ENCODE data around the gene ZNF212.
"Not testable (repeated sequence)": the region's sequence is repeated elsewhere in the genome, so short reads cannot be mapped to it uniquely, and the experiment has no call there.

ZNF212 gene

GRCh38 chr7:149225656-149226055 is 13.8 kb upstream of the ZNF212 start:
- no peak for TF ChIP-seq KLF17 (tag by site-specific recombination; IDR thresholded peaks at IDR 0.05)
- TF ChIP-seq PRDM1 (tag by site-specific recombination; IDR thresholded peaks at IDR 0.05) = no peak
- TF ChIP-seq ZNF518A (tag by site-specific recombination; conservative IDR thresholded peaks at IDR 0.05; ENCODE audit: low read depth) = no peak
- TF ChIP-seq ZNF544 (tag by site-specific recombination; IDR thresholded peaks at IDR 0.05) = no peak
- TF ChIP-seq ZBTB17 (tag by site-specific recombination; IDR thresholded peaks at IDR 0.05) = no peak
- TF ChIP-seq, protein P1, sequence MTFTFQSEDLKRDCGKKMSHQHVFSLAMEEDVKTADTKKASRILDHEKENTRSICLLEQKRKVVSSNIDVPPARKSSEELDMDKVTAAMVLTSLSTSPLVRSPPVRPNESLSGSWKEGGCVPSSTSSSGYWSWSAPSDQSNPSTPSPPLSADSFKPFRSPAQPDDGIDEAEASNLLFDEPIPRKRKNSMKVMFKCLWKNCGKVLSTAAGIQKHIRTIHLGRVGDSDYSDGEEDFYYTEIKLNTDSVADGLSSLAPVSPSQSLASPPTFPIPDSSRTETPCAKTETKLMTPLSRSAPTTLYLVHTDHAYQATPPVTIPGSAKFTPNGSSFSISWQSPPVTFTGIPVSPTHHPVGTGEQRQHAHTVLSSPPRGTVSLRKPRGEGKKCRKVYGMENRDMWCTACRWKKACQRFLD (tag by site-specific recombination; IDR thresholded peaks at IDR 0.05) = no peak
- Histone ChIP-seq H3K4me3 (ENCODE audit: low read depth, low read length) (no peak overlapping the region), H3K9me3 (ENCODE audit: control insufficient read depth, insufficient read depth, low read depth, low read length) (no peaks in the 10 kb centered on the region), H3K27ac (ENCODE audit: extremely low read depth, low read depth, low read length) (no peak overlapping the region), H3K4me1 (ENCODE audit: control insufficient read depth, insufficient read depth, low read length) (no peaks in the 10 kb centered on the region), H3K36me3 (ENCODE audit: control insufficient read depth in 2 of 2, insufficient read depth in 1 of 2, low read length in 2 of 2) (peaks cover 10 to 44% of the 10 kb centered on the region in 2 experiments; a peak in 2 of 3 replicates)
- POLR2A ChIA-PET = no interaction called here
- CTCF ChIA-PET = no interaction called here

GRCh38 chr7:149226366-149226765 is 13.1 kb upstream of the ZNF212 start:
- POLR2A ChIA-PET; H3K4me3 ChIP-seq (ENCODE audit: low read depth, low read length); CTCF ChIA-PET; H3K27ac ChIP-seq (ENCODE audit: extremely low read depth, low read depth, low read length); H3K4me1 ChIP-seq (ENCODE audit: control insufficient read depth, insufficient read depth, low read length); H3K9me3 ChIP-seq (ENCODE audit: control insufficient read depth, insufficient read depth, low read depth, low read length): not testable (repeated sequence)
- H3K36me3 ChIP-seq (ENCODE audit: control insufficient read depth in 2 of 2, insufficient read depth in 1 of 2, low read length in 2 of 2) = peaks cover 6 to 37% of the 10 kb centered on the region in 2 experiments; a peak in 2 of 3 replicates

DNA sequence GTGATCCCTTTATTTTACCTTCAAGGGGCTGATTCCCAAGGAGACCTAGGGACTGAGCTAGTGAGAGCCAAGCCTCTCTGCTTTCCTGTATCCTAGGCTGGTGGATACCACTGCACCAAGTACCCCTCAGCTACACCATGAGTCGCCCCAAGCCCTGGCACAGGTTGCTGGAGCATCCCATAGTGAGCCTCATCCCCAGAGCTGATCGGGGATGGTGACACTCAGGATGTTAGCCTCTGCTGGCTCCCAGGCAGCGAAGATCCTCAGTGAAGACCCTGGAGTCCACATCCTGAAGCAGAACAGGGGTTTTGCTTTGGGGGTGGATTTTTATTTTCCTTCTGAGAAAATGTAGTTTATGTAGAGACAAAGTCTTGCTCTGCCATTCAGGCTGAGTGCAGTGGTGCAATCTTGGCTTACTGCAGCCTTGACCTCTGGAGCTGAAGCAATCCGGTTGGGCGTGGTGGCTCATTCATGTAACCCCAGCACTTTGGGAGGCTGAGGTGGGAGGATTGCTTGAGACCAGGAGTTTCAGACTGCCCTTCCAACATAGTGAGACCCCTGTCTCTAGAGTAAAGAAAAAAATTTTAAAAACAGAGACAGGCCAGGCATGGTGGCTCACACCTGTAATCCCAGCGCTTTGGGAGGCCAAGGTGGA is 12.5 kb upstream of the ZNF212 start:
- peaks cover 6 to 32% of the 10 kb centered on the region in 2 experiments; a peak in 2 of 3 replicates for H3K36me3 ChIP-seq (ENCODE audit: control insufficient read depth in 2 of 2, insufficient read depth in 1 of 2, low read length in 2 of 2)
- ChIA-PET POLR2A (interaction anchor here (1.8 kb wide), 1 partner anchor 10 kb away, joined by 5 read pairs; no protein-coding TSS in a partner anchor), CTCF (no interaction called here)
- TF ChIP-seq YY1 (tag by site-specific recombination; IDR thresholded peaks at IDR 0.05) (no peak), PRDM10 (tag by site-specific recombination; IDR thresholded peaks at IDR 0.05) (peak; percentile 45; the same call in 1 of the 2 replicates)
- H3K4me1 ChIP-seq (ENCODE audit: control insufficient read depth, insufficient read depth, low read length) = no peaks in the 10 kb centered on the region
- no peaks in the 10 kb centered on the region for H3K9me3 ChIP-seq (ENCODE audit: control insufficient read depth, insufficient read depth, low read depth, low read length)
- no peak overlapping the region for H3K4me3 ChIP-seq (ENCODE audit: low read depth, low read length)
- no peak overlapping the region for H3K27ac ChIP-seq (ENCODE audit: extremely low read depth, low read depth, low read length)

Measured in HEK293 (cell line).